H1 (cell line): ENCODE results near the gene DYNC1I1.
A peak's percentile ranks its signal among the peaks of the same experiment; 100 is the strongest.

Source experiments
- GTF2F1 ChIP-seq: IDR thresholded peaks from 2 replicates; pipeline ENCODE4 v1.6.1; 2012; ENCODE audit warnings: low read depth, low read length, improper control_type of control experiment, borderline replicate concordance
- TF ChIP-seq, protein P1 (sequence below), 3 experiments: IDR thresholded peaks; 1 replicate in 2 of 3; 2 replicates in 1 of 3; pipeline versions ENCODE4 v1.5.1 to v1.6.1; 2011; ENCODE audit warnings: low read length in 3 of 3, mild to moderate bottlenecking in 3 of 3, inconsistent platforms in 2 of 3, low read depth in 1 of 3, moderate library complexity in 1 of 3; ENCODE audit not compliant: insufficient read depth in 1 of 3; ENCODE audit errors: control extremely low read depth in 1 of 3

DNA sequence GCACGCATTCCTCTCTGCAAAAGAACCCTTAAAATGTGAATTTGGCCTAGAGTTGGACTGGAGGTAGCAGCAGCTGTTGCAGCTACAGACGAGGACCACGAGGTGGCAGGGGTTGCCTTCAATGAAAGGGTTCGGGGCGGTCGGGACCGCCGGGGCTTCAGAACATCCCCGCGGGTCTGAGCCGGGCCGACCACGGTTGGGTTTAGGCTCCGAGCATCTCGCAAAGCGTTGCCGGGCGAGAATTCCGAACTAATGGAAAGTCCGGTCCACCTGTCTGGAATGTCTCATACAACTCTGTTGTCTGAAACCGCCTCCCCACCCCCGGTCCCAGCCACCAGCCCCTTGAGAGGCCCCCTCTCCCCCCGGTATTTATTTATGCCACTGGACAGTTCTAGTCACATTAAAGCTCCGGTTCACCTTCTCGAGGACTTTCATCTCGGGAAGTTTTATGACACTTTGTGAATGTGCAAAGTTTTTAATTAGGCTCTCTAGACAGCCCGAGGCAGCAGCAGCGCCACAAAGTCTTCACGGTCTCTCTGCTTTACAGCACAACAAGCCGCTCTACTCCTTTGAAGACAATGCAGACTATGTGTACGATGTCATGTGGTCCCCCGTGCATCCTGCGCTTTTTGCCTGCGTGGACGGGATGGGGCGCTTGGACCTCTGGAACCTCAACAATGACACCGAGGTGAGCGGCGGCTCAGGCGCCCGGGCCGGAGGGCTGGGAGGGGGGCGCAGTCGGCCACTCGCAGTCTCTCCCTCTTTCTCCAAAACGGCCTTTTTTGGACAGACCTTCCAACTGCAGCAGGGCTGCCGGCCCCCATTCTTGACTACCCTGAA, 303.4 kb downstream of the DYNC1I1 start:
- no peak for TF ChIP-seq GTF2F1
- TF ChIP-seq, protein P1, sequence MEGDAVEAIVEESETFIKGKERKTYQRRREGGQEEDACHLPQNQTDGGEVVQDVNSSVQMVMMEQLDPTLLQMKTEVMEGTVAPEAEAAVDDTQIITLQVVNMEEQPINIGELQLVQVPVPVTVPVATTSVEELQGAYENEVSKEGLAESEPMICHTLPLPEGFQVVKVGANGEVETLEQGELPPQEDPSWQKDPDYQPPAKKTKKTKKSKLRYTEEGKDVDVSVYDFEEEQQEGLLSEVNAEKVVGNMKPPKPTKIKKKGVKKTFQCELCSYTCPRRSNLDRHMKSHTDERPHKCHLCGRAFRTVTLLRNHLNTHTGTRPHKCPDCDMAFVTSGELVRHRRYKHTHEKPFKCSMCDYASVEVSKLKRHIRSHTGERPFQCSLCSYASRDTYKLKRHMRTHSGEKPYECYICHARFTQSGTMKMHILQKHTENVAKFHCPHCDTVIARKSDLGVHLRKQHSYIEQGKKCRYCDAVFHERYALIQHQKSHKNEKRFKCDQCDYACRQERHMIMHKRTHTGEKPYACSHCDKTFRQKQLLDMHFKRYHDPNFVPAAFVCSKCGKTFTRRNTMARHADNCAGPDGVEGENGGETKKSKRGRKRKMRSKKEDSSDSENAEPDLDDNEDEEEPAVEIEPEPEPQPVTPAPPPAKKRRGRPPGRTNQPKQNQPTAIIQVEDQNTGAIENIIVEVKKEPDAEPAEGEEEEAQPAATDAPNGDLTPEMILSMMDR (IDR thresholded peaks at IDR 0.05; ENCODE audit: control extremely low read depth in 1 of 3, insufficient read depth in 1 of 3, low read depth in 1 of 3, low read length in 3 of 3): peak; percentile 78 to 89 (median 81)
